Mucosa of descending colon (tissue), 3 donors: Measurements from ENCODE around the gene IGF2R. TPM values are rescaled to one million over a fixed set of nuclear protein-coding genes. Genes with fewer than 3 reads are reported as not detected.
A peak's percentile ranks its signal among the peaks of the same experiment; 100 is the strongest.
"Not testable (repeated sequence)": the region's sequence is repeated elsewhere in the genome, so short reads cannot be mapped to it uniquely, and the experiment has no call there.

Experiments used
- ATAC-seq: fragments of 200-7000 bp; cut with Tn5 transposase; one replicate; pipeline ENCODE4 v1.9.1; 2020; ENCODE audit warnings: mild to moderate bottlenecking, moderate library complexity
- DNase-seq, 3 donors: peaks; one replicate each; pipeline ENCODE4 v3.0.0-alpha.2; 2020
- H3K36me3 ChIP-seq: fragments of 200-600 bp; one replicate; pipeline ENCODE4 v1.8.0; 2021; ENCODE audit warnings: low read depth, mild to moderate bottlenecking
- H3K4me1 ChIP-seq: fragments of 200-600 bp; one replicate; pipeline ENCODE4 v1.8.0; 2021; ENCODE audit warnings: low read depth, mild to moderate bottlenecking
- H3K4me3 ChIP-seq: fragments of 200-600 bp; one replicate; pipeline ENCODE4 v1.8.0; 2021; ENCODE audit warnings: mild to moderate bottlenecking
- H3K9me3 ChIP-seq: fragments of 200-600 bp; one replicate; pipeline ENCODE4 v1.8.0; 2021; ENCODE audit warnings: mild to moderate bottlenecking
- CTCF ChIP-seq: fragments of 200-600 bp; IDR thresholded peaks from one replicate; pipeline ENCODE4 v1.8.0; 2022; ENCODE audit warnings: antibody characterized with exemption, mild to moderate bottlenecking
- intact Hi-C, 2 donors: fragments of 100-400 bp; cut with DNase I in 1 of 2; cut with micrococcal nuclease in 1 of 2; formaldehyde crosslinking; loops; one replicate each; pipeline versions ENCODE4 v1.11.0 to v1.11.1; 2022; cut with DNase I, micrococcal nuclease
- total RNA-seq, 3 donors: library from RNA; stranded (reverse); fragmentation: NEBNext Ultra II Directional in 2 of 3; extraction: Animal tissue kit (Norgen Biotek cat#: 25700) in 2 of 3; gene quantifications; one replicate each; pipeline versions ENCODE4 v1.2.1 to v1.2.4, GENCODE V29; 2021 to 2023
- donor health status: DM: no; HTN: no; CAD: no; lungs with moderate emphysema.
- donor health status: DM: no; HTN: no; CAD: no.
- donor health status: DM: no; HTN: yes; CAD: no.

IGF2R gene
- total RNA-seq, 3 donors from 2014 or later = 97.7 to 112 (median 101) TPM

- ATAC-seq (no peak), DNase-seq (no peak)
- Histone ChIP-seq H3K9me3 (no peaks in the 10 kb centered on the region), H3K4me3 (no peak overlapping the region), H3K4me1 (peaks cover 6% of the 10 kb centered on the region), H3K36me3 (peaks cover 6% of the 10 kb centered on the region)
- no peak for TF ChIP-seq CTCF
- intact Hi-C loops = loop anchor here in 1 of 2 donors (10.0 kb wide), 1 partner anchor 366 kb away; no protein-coding TSS in a partner anchor
These were observed 120.1 kb downstream of the IGF2R start for GRCh38 chr6:160088784-160089533.

GRCh38 chr6:160089534-160089897 lies 120.6 kb downstream of the IGF2R start:
- Histone ChIP-seq H3K4me3 (no peak overlapping the region), H3K36me3 (peaks cover 4% of the 10 kb centered on the region), H3K9me3 (no peaks in the 10 kb centered on the region), H3K4me1 (peaks cover 6% of the 10 kb centered on the region)
- ATAC-seq (no peak), DNase-seq (no peak)
- TF ChIP-seq CTCF = no peak
- intact Hi-C loops = loop anchor here in 1 of 2 donors (10.0 kb wide), 1 partner anchor 365 kb away; no protein-coding TSS in a partner anchor

- H3K9me3 ChIP-seq, H3K4me1 ChIP-seq, H3K4me3 ChIP-seq, H3K36me3 ChIP-seq: not testable (repeated sequence)
- intact Hi-C loops = loop anchor here in 1 of 2 donors (10.0 kb wide), 1 partner anchor 364 kb away; no protein-coding TSS in a partner anchor
- ATAC-seq = peak; percentile 89
- DNase-seq = peak in 2 of 3 donors; percentile 51 to 60
These were observed 121.8 kb downstream of the IGF2R start for GRCh38 chr6:160090442-160091239.

- not testable (repeated sequence) for H3K9me3 ChIP-seq, DNase-seq, H3K4me3 ChIP-seq, ATAC-seq, H3K36me3 ChIP-seq, H3K4me1 ChIP-seq
- intact Hi-C loops = loop anchor here in 1 of 2 donors (10.0 kb wide), 1 partner anchor 363 kb away; no protein-coding TSS in a partner anchor
These were observed 123.3 kb downstream of the IGF2R start for GRCh38 chr6:160092176-160092575.

- ATAC-seq (no peak), DNase-seq (no peak)
- no peak for TF ChIP-seq CTCF
- Histone ChIP-seq H3K9me3 (no peaks in the 10 kb centered on the region), H3K36me3 (peaks cover 4% of the 10 kb centered on the region), H3K4me3 (no peak overlapping the region), H3K4me1 (peaks cover 3% of the 10 kb centered on the region)
- intact Hi-C loops = loop anchor here in 1 of 2 donors (10.0 kb wide), 1 partner anchor 362 kb away; no protein-coding TSS in a partner anchor
These were observed 123.7 kb downstream of the IGF2R start for GRCh38 chr6:160092602-160093001.

- Histone ChIP-seq H3K36me3 (peaks cover 4% of the 10 kb centered on the region), H3K4me3 (no peak overlapping the region), H3K9me3 (no peaks in the 10 kb centered on the region), H3K4me1 (peaks cover 3% of the 10 kb centered on the region)
- intact Hi-C loops = loop anchor here in 1 of 2 donors (10.0 kb wide), 1 partner anchor 362 kb away; no protein-coding TSS in a partner anchor
- ATAC-seq (no peak), DNase-seq (no peak)
- TF ChIP-seq CTCF = no peak
These were observed 124.2 kb downstream of the IGF2R start for GRCh38 chr6:160093061-160093460.
